Skeletal muscle satellite cell (primary cell): ENCODE data around the gene NPIPB8.
"Not testable (repeated sequence)": the region's sequence is repeated elsewhere in the genome, so short reads cannot be mapped to it uniquely, and the experiment has no call there.

Experiments used
- H3K27me3 ChIP-seq: 2 replicates; pipeline ENCODE4 v1.7.0; 2013; ENCODE audit warnings: low read length; ENCODE audit not compliant: control insufficient read depth, insufficient read depth
- H3K36me3 ChIP-seq: 2 replicates; pipeline ENCODE4 v1.7.0; 2013; ENCODE audit warnings: mild to moderate bottlenecking, control low read depth, low read length; ENCODE audit not compliant: insufficient read depth
- H3K4me1 ChIP-seq: 2 replicates; pipeline ENCODE4 v1.7.0; 2013; ENCODE audit warnings: low read length; ENCODE audit not compliant: control insufficient read depth, insufficient read depth
- H3K4me2 ChIP-seq: 2 replicates; pipeline ENCODE4 v1.7.0; 2013; ENCODE audit warnings: mild to moderate bottlenecking, low read length
- H3K4me3 ChIP-seq: 2 replicates; pipeline ENCODE4 v1.7.0; 2013; ENCODE audit warnings: low read length
- H3K9ac ChIP-seq: 2 replicates; pipeline ENCODE4 v1.7.0; 2013; ENCODE audit warnings: mild to moderate bottlenecking, low read depth, low read length, moderate library complexity
- H3K9me3 ChIP-seq: replicated peaks from 2 replicates; pipeline ENCODE4 v1.7.0; 2013; ENCODE audit warnings: mild to moderate bottlenecking, control low read depth, low read length

Gene NPIPB8

DNA sequence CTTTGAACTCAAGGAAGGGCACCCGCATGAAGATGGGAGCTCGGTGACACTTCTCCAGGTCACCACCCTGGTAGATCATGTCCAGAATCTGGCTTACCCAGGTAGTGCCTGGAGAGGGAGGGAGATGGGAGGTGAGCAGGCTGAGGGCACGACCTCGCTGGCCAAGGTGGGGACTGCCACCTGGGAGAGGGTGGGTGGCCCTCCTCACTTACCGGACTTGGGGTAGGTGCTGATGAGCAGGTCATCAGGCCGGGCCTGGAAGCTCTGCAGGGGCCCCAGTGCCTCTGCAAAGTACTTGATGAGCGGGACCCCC lies 29.4 kb upstream of the NPIPB8 start:
- not testable (repeated sequence) for H3K4me2 ChIP-seq, H3K4me1 ChIP-seq, H3K4me3 ChIP-seq, H3K9me3 ChIP-seq, H3K27me3 ChIP-seq, H3K36me3 ChIP-seq, H3K9ac ChIP-seq

DNA sequence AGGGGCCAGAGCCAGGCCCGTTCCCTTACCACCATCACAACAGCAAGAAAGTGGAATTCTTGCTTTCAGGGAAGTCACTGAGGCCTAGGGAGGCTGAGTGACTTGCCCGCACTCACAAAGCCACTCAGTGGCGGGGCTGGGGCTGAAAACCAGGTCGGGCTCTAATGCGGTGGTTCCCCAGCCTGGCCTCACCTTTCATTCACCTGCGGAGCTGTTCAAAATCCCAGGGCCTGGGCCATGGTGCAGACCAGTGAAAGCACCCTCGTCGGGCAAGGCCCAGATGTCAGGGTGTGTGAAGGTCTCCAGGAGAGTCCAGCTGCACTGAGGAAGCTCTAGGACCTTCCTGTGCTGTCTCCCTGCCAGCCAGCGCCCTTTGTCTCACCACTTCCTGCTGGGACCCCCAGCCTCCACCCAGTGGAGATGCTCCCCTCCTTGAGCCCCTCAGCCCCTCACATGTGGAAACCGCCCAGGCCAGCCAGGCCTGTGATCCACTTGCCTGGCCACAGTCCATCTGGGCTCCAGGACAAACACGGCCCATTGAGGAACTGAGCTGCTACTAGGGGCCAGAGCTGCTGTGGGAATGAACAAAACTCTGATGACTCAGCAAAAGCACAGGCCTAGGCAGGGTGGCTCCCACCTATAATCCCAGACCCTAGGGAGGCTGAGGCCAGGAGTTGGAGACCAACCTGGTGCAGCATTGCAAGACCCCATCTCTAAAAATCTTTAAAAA lies 28.8 kb upstream of the NPIPB8 start:
- H3K9ac ChIP-seq, H3K4me2 ChIP-seq, H3K36me3 ChIP-seq, H3K4me1 ChIP-seq, H3K9me3 ChIP-seq, H3K27me3 ChIP-seq: not testable (repeated sequence)
- peak overlapping the region; percentile 56 for H3K4me3 ChIP-seq

DNA sequence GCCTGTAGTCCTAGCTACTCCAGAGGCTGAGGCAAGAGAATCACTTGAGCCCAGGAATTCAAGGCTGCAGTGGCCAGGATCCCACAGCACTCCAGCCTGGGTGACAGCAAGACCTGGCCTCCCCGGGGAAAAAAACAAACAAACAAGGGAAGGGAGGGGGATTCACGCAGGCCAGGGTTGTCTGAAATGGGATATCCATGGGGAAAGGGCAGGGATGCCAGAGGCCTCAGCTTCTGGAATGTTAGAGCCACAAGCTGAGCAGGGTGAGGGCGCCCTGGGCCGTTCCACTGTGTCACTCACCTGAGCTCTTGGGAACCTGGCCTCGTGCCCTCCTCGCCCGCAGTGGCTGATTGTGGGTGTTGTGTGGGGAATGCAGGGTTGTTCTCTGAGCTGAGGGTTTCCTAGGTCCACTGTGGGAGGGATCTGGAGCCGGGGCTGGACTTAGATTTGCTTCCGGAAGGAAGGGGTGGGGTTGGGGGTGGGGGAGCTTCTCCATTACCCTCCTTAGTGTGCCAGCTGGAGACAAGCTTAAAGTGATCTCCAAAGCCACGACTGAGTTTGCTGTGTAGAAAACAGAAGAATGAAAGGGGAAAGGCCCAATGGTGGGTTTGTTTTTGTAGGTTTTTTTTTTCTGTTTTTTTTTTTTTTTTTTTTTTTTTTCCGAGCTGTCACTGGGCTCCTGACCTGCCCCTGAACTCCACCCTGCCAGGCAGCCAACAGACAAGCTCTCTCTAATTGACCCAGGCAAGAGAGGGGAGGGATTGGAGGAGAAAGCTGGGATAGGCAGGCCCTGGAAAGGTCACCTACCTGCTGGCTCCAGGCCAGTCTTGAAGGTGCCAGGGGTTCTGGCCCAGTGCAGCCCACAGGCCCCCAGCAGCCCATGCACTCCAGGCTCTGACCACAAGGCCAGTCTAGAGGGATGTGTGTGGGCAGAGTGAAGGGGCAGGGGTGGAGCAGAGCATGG lies 28.0 kb upstream of the NPIPB8 start, which contains the start of gene SULT1A1:
SULT1A1 (minus strand) TSS at position 414 of the 964 bp plus-strand sequence. CDS start 1,189 bp downstream, outside the sequence.
- peak within 1 kb of the TSS; percentile 56 for H3K4me3 ChIP-seq
- no peaks in the 10 kb centered on the region for H3K36me3 ChIP-seq
- H3K9ac ChIP-seq: peak within 1 kb of the TSS; percentile 13
- no peaks in the 10 kb centered on the region for H3K4me1 ChIP-seq
- H3K9me3 ChIP-seq: no peaks in the 10 kb centered on the region
- peak within 1 kb of the TSS; percentile 52 for H3K4me2 ChIP-seq
- no peaks in the 10 kb centered on the region for H3K27me3 ChIP-seq

DNA sequence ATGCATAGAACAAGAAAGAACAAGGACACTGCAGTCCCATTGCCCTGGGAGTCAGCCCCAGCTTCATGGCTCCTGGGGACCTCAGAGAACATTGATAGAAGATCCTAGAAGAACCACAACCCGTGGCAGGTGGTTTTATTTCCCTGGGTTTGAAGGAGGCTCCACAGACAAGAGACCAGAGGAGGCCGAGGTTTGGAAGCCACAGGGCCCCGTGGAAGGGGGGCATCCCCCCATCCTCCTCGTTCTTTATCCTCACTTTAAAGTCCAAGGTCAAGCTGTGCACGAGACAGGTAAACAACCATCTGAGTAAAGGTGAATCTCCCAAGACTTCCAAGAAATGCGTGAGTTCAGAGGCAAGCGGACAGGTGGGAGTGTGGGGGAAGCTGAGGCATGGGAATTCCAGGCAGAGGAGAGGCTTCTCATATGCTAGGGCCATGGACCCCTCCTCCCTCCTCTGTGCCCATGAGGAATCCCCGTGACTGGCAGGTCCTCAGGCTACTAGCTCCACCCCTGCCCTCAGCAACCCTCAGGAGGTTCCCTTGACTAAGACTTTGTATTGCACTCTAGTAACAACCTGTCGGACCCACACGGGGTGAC lies 27.2 kb upstream of the NPIPB8 start:
- Histone ChIP-seq H3K4me3 (no peak overlapping the region), H3K9ac (no peak overlapping the region), H3K9me3 (no peaks in the 10 kb centered on the region), H3K4me2 (no peak overlapping the region), H3K36me3 (no peaks in the 10 kb centered on the region), H3K27me3 (no peaks in the 10 kb centered on the region), H3K4me1 (no peaks in the 10 kb centered on the region)

DNA sequence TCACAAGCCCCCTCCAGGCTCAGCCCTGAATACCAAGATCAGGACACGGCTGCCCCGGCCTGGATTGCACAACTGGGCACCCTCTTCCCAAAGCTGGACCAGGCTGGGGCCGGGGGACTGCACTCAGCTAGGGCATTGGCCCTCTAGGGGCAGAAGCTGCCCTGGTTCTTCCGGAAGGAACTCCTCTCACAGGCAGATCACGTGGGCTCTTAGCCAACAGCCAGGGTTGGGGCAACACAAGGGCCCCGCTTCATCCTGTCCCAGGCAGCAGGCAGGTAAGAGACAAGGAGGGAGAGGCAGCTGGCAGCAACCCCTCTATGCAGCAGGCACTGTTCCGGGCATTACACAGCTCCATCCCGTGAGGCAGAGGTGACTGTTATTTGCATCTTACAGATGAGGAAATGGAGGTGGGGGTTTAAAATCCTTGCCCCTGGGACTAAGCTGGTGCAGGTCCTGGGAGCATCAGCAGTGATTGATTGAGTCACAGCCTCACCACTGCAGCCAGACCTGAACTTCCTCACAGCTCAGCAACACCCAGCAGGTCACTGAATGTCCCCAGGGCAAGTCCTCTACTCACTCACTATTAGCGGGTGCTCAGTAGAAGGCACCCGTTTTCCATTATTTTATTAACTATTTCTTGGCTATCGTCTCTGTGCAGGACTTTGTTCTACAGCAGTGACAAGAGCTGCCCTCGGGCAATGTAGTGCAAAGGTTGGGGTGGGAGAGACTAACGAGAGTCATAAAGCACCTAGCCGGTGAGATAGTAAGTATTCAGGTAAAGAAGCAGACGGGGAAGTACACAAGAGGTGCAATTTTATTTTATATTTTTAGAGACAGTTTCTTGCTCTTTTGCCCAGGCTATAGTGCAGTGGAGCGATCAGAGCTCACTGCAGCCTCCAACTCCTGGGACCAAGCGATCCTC lies 25.2 kb upstream of the NPIPB8 start:
- not testable (repeated sequence) for H3K27me3 ChIP-seq, H3K4me3 ChIP-seq, H3K9ac ChIP-seq, H3K4me1 ChIP-seq, H3K9me3 ChIP-seq, H3K4me2 ChIP-seq, H3K36me3 ChIP-seq

DNA sequence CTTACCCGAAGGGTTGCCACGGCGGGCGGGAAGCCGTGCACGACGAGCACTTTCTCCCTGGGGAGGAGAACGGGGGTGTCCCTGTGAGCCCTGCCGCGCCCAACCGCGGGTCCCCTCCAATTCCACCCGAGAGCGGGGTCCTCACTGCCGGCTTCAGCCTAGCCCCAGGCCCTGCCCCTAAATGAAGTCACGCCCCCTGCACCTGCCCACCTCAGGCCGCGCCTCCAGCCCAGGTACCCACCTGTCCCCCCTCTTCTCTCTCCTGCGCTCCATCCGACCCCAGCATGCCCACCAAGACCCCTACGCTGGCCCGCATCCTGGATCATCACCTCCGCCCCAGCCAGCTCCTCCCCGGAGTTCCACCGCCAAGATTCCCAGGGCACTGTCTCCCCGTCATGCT lies 24.0 kb upstream of the NPIPB8 start:
- not testable (repeated sequence) for H3K36me3 ChIP-seq, H3K4me1 ChIP-seq, H3K27me3 ChIP-seq

DNA sequence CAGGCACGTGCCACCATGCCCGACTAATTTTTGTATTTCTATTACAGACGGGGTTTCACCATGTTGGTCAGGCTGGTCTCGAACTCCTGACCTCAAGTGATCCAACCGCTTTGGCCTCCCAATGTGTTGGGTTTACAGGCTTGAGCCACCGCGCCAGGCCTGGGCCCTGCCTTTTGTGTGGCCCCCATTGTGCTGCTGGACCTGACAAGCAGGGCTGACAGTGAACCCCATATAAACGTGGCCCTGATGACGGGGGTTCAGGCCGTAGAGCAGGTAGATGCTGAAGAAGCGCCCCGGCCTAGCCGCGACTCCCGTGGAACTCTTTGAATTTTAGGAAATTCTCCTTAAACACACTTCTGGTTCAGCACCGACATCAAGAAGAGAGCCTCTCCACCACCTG lies 23.3 kb upstream of the NPIPB8 start:
- not testable (repeated sequence) for H3K4me3 ChIP-seq, H3K27me3 ChIP-seq, H3K4me2 ChIP-seq, H3K9ac ChIP-seq, H3K4me1 ChIP-seq, H3K36me3 ChIP-seq, H3K9me3 ChIP-seq

More for the DNA sequence above, 24.0 kb upstream of the NPIPB8 start:
- H3K9me3 ChIP-seq, H3K4me3 ChIP-seq, H3K4me2 ChIP-seq, H3K9ac ChIP-seq: not testable (repeated sequence)

DNA sequence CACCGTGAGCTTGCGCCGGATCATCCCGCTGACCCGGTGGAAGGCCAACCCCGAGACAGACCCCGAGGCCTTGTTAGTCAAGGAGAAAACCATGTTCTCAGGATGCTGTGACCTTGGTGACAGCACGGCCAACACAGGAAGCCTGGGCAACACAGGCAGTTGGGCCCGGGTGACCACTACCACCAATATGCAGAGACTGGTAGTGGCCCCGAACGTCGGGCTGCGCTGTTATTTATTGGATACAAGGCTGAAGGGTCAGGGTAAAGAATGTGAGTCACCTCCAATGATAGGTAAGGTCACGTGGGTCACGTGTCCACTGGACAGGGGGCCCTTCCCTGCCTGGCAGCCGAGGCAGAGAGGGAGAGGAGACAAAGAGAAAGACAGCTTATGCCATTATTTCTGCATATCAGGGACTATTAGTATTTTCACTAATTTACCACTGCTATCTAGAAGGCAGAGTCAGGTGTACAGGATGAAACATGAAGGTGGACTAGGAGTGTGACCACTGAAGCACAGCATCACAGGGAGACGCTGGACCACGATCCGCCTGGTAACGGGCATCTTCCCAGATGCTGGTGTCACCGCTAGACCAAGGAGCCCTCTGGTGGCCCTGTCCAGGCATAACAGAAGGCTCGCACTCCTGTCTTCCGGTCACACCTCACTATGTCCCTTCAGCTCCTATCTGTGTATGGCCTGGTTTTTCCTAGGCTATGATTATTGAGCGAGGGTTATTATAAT lies 22.2 kb upstream of the NPIPB8 start:
- H3K9me3 ChIP-seq, H3K36me3 ChIP-seq, H3K4me3 ChIP-seq, H3K27me3 ChIP-seq, H3K4me1 ChIP-seq, H3K9ac ChIP-seq, H3K4me2 ChIP-seq: not testable (repeated sequence)

DNA sequence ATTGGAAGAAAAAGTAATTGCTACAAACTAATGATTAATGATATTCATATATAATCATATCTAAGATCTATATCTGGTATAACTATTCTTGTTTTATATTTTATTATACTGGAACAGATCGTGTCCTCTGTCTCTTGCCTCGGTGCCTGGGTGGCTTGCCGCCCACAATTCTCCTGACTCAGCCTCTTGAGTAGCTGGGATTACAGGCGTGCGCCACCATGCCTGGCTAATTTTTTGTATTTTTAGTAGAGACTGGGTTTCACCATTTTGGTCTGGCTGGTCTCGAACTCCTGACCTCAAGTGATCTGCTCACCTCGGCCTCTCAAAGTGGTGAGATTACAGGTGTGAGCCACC lies 21.7 kb upstream of the NPIPB8 start:
- H3K36me3 ChIP-seq, H3K9ac ChIP-seq: not testable (repeated sequence)

DNA sequence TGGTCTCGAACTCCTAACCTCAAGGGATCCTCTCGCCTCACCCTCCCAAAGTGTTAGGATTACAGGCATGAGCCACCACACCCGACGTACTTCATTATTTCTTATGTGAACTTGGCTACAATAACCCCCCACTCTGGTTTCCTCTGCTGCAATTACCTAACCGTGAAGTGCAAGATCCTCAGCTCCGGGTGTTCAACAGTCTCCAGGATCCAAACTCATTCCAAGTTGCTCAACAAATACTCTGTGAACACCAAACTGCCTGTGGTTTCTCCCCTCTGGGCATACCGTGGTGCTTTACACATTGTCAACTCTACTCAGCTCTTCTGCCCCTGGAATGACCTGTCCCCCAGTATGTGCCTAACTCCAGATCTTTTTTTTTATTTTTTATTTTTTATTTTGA lies 21.2 kb upstream of the NPIPB8 start:
- Histone ChIP-seq H3K9ac (no peak overlapping the region), H3K27me3 (no peaks in the 10 kb centered on the region), H3K36me3 (no peaks in the 10 kb centered on the region), H3K4me2 (no peak overlapping the region), H3K4me3 (no peak overlapping the region), H3K4me1 (no peaks in the 10 kb centered on the region), H3K9me3 (no peaks in the 10 kb centered on the region)

More for the DNA sequence above, 21.7 kb upstream of the NPIPB8 start:
- H3K4me1 ChIP-seq, H3K9me3 ChIP-seq, H3K4me2 ChIP-seq, H3K4me3 ChIP-seq, H3K27me3 ChIP-seq: not testable (repeated sequence)
